HG02938 (cell line): Measurements from ENCODE around the gene CISD3.
"Not testable (repeated sequence)": the region's sequence is repeated elsewhere in the genome, so short reads cannot be mapped to it uniquely, and the experiment has no call there.

ENCODE experiments used
- ATAC-seq: cut with Tn5 transposase; IDR thresholded peaks from one replicate; pipeline ENCODE4 v1.9.1; 2021; ENCODE audit warnings: mild to moderate bottlenecking, moderate library complexity; ENCODE audit not compliant: unreplicated experiment

The CISD3 gene

DNA sequence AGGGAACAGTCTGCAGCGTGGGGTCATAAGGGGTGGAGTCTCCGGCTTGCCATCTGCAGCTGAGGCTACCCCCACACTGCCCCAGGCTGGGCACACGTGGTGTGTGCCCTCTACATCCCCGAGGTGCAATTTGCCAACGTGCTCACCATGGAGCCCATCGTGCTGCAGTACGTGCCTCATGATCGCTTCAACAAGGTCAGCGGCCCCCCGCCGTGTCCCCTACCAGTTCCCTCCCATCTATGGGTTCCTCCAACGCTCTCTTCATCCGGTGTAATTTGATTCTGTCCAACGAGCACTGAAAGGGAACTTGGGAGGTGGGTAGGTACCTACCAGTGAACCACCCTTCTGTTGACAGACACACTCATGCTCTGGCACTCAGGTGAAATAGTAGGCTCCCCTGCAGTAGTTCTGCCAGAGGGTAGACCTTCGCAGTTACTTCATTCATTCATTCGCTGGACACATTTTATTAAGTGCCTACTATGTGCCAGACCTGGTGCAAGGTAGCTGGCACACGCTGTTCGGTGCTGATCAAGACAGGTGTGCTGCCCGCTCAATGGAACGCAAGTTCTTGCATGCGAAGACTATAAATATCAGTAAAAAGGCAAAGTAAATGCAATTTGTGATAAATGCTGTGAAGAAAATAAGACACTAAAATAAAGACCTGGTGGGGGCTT is 22.3 kb upstream of the CISD3 start:
- no peak for ATAC-seq

DNA sequence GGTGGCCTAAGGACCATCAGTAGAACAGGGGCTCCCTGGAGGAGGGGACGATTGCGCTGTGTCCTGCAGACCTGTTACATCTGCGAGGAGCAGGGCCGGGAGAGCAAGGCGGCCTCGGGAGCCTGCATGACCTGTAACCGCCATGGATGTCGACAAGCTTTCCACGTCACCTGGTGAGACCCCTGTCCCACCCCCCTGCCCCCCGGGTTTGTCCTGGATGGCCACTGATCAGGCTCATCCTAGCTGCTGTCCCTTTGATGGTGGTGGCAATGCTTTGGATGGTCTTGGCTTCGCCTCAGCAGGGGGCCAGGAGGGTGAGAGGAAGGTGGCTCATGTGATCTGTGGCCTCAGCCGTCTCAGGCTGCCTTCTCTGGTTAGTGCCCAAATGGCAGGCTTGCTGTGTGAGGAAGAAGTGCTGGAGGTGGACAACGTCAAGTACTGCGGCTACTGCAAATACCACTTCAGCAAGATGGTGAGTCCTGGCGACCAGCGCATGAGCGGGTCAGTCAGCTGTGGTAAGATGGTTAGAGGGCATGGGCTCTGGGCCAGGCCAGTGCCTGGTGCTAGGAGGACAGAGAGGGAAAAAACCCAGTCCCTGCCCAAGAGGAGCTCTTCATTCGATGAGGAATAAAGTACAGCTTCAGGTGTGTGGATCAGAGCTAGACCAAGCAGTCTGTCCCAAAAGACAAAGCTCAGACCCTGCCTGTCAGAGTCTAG is 20.9 kb upstream of the CISD3 start:
- ATAC-seq: no peak

GRCh38 chr17:38709864-38710603 is 20.1 kb upstream of the CISD3 start:
- no peak for ATAC-seq

GRCh38 chr17:38710604-38710962 is 19.6 kb upstream of the CISD3 start:
- no peak for ATAC-seq

DNA sequence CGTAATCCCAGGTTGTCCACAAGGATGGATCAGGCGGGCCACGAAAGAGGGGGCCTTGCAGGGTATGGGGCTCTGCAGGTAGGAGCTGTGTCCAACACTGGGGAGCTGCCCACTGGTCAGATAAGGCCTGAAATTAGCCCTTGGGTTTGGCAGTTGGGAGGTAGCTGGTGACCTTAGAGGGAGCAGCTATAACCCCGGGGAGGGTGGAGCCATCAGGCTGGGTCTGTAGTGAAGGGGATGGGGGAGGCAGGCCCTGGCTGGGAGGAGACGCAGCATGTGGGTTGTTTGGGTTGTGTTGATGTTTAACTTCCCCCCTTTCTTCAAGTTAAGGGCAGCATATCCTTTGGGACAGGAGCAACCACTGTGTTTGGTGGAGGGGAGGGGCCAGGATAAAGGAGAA is 19.2 kb upstream of the CISD3 start:
- ATAC-seq: no peak

GRCh38 chr17:38711792-38712571 is 18.2 kb upstream of the CISD3 start:
- no peak for ATAC-seq

DNA sequence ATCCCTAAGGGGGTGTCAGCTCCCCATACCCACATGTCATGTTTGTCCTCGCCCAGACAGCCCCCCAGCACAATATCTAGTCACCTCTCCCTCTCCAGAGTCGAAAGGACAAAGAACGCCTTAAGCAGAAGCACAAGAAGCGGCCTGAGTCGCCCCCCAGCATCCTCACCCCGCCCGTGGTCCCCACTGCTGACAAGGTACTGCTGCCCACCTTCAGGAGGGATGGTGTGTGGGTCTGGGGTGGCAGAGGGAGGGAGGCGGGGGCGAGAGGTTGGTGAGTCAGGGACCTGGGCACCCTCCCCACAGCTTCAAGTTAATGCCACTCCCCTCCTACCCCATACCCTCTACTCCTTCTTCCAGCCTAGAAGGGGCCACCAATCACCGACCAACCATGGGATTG is 17.5 kb upstream of the CISD3 start:
- ATAC-seq: no peak

- no peak for ATAC-seq
These were observed 16.6 kb upstream of the CISD3 start for GRCh38 chr17:38713456-38714075.

GRCh38 chr17:38715216-38715943 is 14.8 kb upstream of the CISD3 start:
- ATAC-seq: no peak

DNA sequence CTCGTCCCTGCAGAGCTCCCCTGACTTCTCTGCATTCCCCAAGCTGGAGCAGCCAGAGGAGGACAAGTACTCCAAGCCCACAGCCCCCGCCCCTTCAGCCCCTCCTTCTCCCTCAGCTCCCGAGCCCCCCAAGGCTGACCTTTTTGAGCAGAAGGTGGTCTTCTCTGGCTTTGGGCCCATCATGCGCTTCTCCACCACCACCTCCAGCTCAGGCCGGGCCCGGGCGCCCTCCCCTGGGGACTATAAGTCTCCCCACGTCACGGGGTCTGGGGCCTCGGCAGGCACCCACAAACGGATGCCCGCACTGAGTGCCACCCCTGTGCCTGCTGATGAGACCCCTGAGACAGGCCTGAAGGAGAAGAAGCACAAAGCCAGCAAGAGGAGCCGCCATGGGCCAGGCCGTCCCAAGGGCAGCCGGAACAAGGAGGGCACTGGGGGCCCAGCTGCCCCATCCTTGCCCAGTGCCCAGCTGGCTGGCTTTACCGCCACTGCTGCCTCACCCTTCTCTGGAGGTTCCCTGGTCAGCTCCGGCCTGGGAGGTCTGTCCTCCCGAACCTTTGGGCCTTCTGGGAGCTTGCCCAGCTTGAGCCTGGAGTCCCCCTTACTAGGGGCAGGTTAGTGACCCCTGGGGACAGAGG is 13.7 kb upstream of the CISD3 start:
- no peak for ATAC-seq

GRCh38 chr17:38717139-38717745 is 12.9 kb upstream of the CISD3 start:
- no peak for ATAC-seq

GRCh38 chr17:38719289-38719942 is 10.7 kb upstream of the CISD3 start:
- ATAC-seq: no peak

- no peak for ATAC-seq
These were observed 10.0 kb upstream of the CISD3 start for GRCh38 chr17:38719943-38720641.

GRCh38 chr17:38720941-38721340 is 9.2 kb upstream of the CISD3 start:
- ATAC-seq: no peak

- ATAC-seq: no peak
These were observed 8.3 kb upstream of the CISD3 start for GRCh38 chr17:38721802-38722201.

GRCh38 chr17:38724337-38724988 is 5.7 kb upstream of the CISD3 start:
- no peak for ATAC-seq

DNA sequence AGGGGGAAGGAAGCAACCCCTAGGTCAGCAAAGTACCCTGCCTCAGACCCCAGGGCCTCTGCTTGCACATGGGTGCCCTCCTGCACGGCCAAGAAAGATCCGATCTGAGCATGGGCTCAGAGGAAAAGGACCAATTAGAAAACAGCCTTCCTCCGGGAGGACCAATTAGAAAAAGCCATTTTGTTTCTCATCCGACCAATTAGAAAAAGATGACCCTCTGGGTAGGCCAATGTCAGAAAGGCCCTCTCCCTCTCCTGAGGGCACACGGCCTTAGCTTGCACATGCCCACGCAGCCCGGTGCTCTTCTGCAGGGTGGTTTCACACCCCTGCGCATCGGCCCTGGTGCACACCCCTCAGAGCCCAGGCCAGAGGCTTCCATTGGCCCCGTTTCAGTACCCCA is 5.1 kb upstream of the CISD3 start:
- no peak for ATAC-seq

DNA sequence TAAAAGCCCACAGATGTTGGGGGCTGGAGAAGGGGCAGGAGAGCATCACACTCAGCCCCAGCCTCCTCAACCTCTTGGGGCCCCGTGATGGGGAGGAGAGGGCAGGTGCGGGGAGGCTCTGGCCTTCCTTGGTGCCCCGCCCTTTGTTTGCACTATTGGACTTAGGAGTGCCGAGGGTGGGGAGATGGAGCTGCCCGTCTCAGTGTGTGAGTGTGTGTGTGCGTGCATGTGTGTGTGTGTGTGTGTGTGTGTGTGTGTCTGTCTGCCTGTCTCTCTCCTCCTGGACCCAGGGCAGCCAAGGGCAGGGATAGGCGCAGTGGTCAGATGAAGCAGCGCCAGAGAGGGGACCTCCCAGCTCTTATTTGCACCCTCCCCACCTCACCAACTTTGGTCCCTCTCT is 4.0 kb upstream of the CISD3 start:
- not testable (repeated sequence) for ATAC-seq
